Small intestine (tissue), 7 donors: ENCODE results near the gene FAM89B. TPM values are rescaled to one million over a fixed set of nuclear protein-coding genes. Genes with fewer than 3 reads are reported as not detected.
A peak's percentile ranks its signal among the peaks of the same experiment; 100 is the strongest.

ENCODE experiments used
- DNase-seq, 2 donors: peaks; one replicate each; pipeline versions ENCODE4 v3.0.0 to v3.0.0-alpha.2; 2013
- FAIRE-seq: peaks from 2 replicates; lab custom pipeline; 2012; peaks lifted over from hg19 to GRCh38; lab: Jason Lieb, UNC
- H3K27ac ChIP-seq, 3 donors: one replicate each; pipeline ENCODE4 v1.5.1; 2013; ENCODE audit warnings: low read length in 2 of 3, mild to moderate bottlenecking in 2 of 3, control low read depth in 1 of 3, inconsistent platforms in 1 of 3, low read depth in 1 of 3, moderate library complexity in 1 of 3
- H3K27me3 ChIP-seq, 3 donors: one replicate each; pipeline ENCODE4 v1.6.1; 2013; ENCODE audit warnings: low read length in 3 of 3, inconsistent platforms in 1 of 3; ENCODE audit not compliant: control insufficient read depth in 3 of 3, insufficient read depth in 3 of 3
- H3K36me3 ChIP-seq, 3 donors: one replicate each; pipeline ENCODE4 v1.6.1; 2013; ENCODE audit warnings: low read length in 3 of 3, inconsistent platforms in 1 of 3, low read depth in 1 of 3, mild to moderate bottlenecking in 1 of 3, moderate library complexity in 1 of 3; ENCODE audit not compliant: control insufficient read depth in 3 of 3, insufficient read depth in 2 of 3
- H3K4me1 ChIP-seq, 3 donors: one replicate each; pipeline ENCODE4 v1.6.1; 2013; ENCODE audit warnings: low read length in 2 of 3, inconsistent platforms in 1 of 3, low read depth in 1 of 3, mild to moderate bottlenecking in 1 of 3, moderate library complexity in 1 of 3; ENCODE audit not compliant: control insufficient read depth in 3 of 3, insufficient read depth in 2 of 3
- H3K4me3 ChIP-seq, 3 donors: one replicate each; pipeline ENCODE4 v1.5.1; 2013; ENCODE audit warnings: low read length in 3 of 3, control low read depth in 1 of 3, inconsistent platforms in 1 of 3, low read depth in 1 of 3, mild to moderate bottlenecking in 1 of 3, moderate library complexity in 1 of 3
- H3K9me3 ChIP-seq, 2 donors: one replicate each; pipeline ENCODE4 v1.6.1; 2013; ENCODE audit warnings: low read depth in 1 of 2, low read length in 1 of 2; ENCODE audit not compliant: control insufficient read depth in 2 of 2, insufficient read depth in 1 of 2
- WGBS, 3 donors: extraction: QIAGEN DNeasy Blood & Tissue Kit; methylation state at CpG; one replicate each; pipeline ENCODE4 v1.1.7; 2013; 5-methylcytosine and 5-hydroxymethylcytosine counted together
- polyA plus RNA-seq, 4 donors: library from polyadenylated mRNA; stranded (reverse) in 3 of 4; unstranded in 1 of 4; fragments of 200-250 nt in 3 of 4; fragments of 120-200 nt in 1 of 4; gene quantifications; one replicate each; pipeline versions ENCODE4 v1.2.1 to v1.2.3, GENCODE V29; 2013
- donor health status: healthy with polysubstance abuse.
- donor health status: control.
- donor health status: control.
- donor health status: Bipolar disorder and iron deficiency.
- donor health status: healthy.

Gene FAM89B
- polyA plus RNA-seq, 4 donors: 15.9 to 39.2 (median 33.4) TPM

DNA sequence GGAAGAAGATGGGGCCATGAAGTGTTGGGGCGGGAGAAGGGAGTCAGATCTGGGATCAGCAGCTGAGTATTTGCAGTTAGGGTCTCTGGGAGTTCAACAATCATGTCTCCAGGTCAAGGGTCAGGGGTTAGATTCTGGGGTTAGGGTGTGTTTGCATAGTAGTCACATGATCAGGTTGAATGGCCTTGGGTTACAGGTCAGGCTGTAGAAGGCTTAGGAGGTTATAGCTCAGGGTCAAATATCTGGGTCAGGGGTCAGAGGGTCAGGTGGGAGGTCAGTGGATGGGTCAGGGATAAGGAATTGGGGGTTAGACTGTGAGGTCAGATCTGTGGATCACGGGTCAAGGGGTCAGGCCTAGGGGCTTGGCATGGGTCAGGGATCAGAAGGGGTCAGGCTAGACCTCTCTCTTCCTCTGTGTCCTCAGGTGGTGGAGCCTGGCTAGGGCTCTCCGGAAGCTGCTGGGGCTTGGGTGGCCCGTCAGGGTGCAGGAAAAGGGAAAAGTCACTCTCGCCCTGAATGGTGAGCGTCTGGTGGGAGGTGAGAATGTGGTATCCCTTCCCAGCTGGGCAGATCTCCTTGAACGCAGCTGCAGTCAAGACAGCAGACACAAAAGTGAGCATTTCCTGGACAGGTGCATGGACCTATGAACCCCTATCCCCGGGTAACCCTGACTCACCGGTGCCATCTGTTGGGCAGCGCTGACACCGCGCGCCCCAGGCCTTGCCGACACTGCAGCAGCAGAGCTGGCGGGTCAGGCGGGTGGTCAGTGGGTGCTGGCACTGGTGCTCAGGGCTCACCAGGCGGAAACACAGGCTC is 20.6 kb upstream of the FAM89B start:
- peaks cover 0 to 54% (median 0%) of the 10 kb centered on the region in 3 donors for H3K4me1 ChIP-seq
- no peaks in the 10 kb centered on the region for H3K27me3 ChIP-seq
- 7 to 38% (median 31%) methylated on average over 17 of the region's 17 CpGs for WGBS, 3 donors
- peak; percentile 89 to 92 for DNase-seq
- peak overlapping the region; percentile 29 to 93 (median 76) for H3K27ac ChIP-seq
- no peak for FAIRE-seq
- no peaks in the 10 kb centered on the region for H3K9me3 ChIP-seq
- peak overlapping the region in 1 of 3 donors; percentile 6 for H3K4me3 ChIP-seq
- H3K36me3 ChIP-seq: peaks cover 0 to 57% (median 2%) of the 10 kb centered on the region in 3 donors

DNA sequence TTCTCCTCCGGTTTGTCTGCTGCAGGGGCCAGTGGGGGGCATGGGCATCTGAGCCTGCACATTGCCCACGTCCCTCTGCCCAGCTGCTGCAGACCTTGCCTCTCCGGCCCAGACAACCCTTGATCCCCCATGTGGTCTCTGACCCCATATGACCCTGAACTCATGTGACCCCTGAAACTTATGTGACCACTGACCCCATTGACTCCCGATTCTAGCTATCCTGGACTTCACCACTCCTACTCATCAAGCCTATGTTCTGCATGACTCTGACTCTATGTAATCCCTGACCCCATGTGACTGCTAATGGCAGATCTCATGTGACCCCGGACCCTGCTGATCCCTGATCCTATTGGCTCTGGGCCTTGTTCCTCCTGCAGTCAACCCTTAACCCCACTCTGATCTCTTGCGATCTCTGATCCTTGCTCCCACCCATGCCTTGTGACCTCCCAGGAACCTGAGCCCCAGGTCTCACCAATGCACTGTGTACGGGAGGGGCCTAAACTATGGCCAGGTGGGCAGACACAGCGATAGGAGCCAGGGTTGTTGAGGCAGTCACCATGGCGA is 19.9 kb upstream of the FAM89B start:
- no peak for FAIRE-seq
- WGBS, 3 donors: 36 to 68% (median 51%) methylated on average over 9 of the region's 9 CpGs
- peak overlapping the region in 1 of 3 donors; percentile 9 for H3K27ac ChIP-seq
- peaks cover 0 to 52% (median under 1%) of the 10 kb centered on the region in 3 donors for H3K36me3 ChIP-seq
- H3K27me3 ChIP-seq: no peaks in the 10 kb centered on the region
- H3K4me3 ChIP-seq: no peak overlapping the region
- no peaks in the 10 kb centered on the region for H3K9me3 ChIP-seq
- H3K4me1 ChIP-seq: peaks cover 0 to 59% (median 0%) of the 10 kb centered on the region in 3 donors
- peak; percentile 53 to 63 for DNase-seq

DNA sequence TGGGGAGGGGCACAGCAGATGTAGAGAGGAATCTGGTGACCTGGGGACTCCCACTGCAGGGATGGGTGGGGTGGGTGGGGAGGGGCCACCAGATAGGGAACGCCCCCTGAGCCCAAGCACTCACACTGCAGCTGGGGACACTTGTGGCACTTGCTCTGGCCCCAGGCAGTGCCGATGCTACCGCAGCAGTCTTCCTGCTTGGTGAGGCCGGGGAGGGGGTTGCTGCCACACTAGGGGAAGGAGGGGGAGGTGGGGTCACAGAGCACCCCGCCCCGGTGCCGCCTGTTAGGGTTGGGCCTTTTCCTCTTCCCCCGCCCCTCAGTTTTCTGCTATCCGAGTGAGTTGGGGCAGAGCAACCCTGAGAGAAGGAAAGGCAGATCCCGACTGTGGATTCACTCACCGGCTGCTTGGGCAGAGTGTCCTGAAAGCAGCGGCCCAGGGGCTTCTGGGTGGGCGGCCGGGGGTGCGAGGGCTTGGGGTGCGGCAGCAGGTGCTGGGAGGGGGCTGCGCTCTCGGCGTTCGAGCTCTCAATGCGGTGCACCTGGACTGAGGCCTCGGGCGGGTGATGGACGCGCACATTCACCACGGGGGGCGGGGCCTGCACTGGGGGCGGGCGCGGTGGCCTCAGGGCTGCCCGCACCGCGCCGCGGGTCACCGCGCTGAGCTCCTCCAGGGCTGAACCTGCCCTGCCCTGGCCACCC is 18.9 kb upstream of the FAM89B start:
- no peaks in the 10 kb centered on the region for H3K9me3 ChIP-seq
- H3K27me3 ChIP-seq: no peaks in the 10 kb centered on the region
- peaks cover 0 to 42% (median 0%) of the 10 kb centered on the region in 3 donors for H3K36me3 ChIP-seq

DNA sequence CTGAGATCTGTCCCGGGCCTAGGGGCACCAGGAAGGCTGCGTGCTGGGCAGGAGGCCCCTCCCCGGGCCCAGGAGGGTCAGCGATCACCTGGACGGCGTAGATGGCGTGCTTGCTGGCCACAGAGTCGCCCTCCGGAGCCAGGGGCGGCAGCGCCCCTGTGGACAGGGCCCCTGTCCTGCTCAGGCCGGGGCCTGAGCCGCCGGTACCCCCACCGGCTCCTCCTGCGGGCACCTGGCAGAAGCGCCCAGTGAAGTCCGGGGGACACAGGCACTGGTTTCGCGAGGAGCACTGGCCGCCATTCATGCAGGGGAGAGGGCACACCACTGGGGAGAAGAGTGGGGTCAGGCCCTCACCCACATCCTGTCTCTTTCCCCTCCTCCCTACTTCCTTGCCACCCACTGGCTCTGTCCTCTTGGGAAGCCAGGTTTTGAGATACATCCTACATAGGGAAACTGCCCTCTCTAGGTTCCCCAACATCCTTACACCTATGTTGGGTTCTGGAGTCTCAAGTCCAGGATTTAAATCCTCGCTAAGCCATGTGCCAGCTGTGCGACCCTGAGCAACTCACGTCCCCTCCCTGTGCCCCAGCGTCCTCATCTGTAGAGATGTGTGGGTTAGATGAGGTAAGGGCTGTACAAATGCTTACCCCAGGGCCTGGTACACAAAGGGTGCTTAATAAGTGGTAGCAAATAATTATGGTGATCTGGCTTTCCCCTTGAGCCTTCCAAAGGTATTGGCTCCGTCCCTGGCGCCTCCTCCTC is 18.1 kb upstream of the FAM89B start:
- FAIRE-seq (no peak), DNase-seq (no peak)
- H3K27ac ChIP-seq: no peak overlapping the region
- no peaks in the 10 kb centered on the region for H3K9me3 ChIP-seq
- H3K27me3 ChIP-seq: no peaks in the 10 kb centered on the region
- H3K36me3 ChIP-seq: peaks cover 0 to 36% (median 0%) of the 10 kb centered on the region in 3 donors
- WGBS, 3 donors: 83 to 92% (median 85%) methylated on average over 22 to 27 of the region's 27 CpGs
- H3K4me3 ChIP-seq: no peak overlapping the region
- H3K4me1 ChIP-seq: peaks cover 0 to 67% (median 0%) of the 10 kb centered on the region in 3 donors

More for the DNA sequence above, 18.9 kb upstream of the FAM89B start:
- peak overlapping the region in 1 of 3 donors; percentile 23 for H3K27ac ChIP-seq
- peaks cover 0 to 60% (median 0%) of the 10 kb centered on the region in 3 donors for H3K4me1 ChIP-seq
- H3K4me3 ChIP-seq: no peak overlapping the region
- peak in 1 of 2 donors; percentile 39 for DNase-seq
- no peak for FAIRE-seq
- 58 to 68% (median 60%) methylated on average over 23 to 37 of the region's 37 CpGs for WGBS, 3 donors

DNA sequence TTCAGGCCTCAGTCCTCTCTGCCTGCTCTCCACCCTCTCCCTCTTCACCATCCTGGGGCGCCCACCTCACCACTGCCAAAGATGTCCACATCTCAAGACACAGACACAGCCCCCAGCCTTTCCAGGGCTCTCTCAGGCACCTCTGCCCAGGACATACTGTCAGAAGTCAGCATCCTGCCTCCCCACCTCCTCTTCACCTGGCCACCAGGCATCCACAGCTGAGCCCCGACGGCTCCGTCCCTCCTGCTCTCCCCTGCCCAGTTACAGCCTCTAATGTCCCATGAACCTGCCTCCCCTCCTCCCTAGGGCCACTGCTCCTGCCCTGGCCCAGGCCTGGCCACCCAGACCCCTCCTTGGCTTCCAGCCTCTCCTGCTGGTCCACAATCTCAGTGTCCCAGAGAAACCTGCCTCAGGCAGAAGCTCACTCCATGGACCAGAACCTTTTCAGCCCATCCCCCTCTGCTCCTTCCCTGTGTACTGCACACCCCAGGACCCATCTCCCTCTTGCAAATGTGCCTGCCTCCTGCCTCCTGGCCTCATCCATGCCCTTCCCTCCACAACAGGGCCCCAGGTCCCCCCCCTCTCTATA is 17.4 kb upstream of the FAM89B start:
- Histone ChIP-seq H3K9me3 (no peaks in the 10 kb centered on the region), H3K27ac (peak overlapping the region in 1 of 3 donors; percentile 56), H3K4me1 (peaks cover 0 to 74% (median 0%) of the 10 kb centered on the region in 3 donors), H3K4me3 (no peak overlapping the region), H3K36me3 (peaks cover 0 to 34% (median 0%) of the 10 kb centered on the region in 3 donors), H3K27me3 (no peaks in the 10 kb centered on the region)
- DNase-seq (no peak), FAIRE-seq (no peak)
- 76 to 86% (median 84%) methylated on average over 4 of the region's 4 CpGs for WGBS, 3 donors

DNA sequence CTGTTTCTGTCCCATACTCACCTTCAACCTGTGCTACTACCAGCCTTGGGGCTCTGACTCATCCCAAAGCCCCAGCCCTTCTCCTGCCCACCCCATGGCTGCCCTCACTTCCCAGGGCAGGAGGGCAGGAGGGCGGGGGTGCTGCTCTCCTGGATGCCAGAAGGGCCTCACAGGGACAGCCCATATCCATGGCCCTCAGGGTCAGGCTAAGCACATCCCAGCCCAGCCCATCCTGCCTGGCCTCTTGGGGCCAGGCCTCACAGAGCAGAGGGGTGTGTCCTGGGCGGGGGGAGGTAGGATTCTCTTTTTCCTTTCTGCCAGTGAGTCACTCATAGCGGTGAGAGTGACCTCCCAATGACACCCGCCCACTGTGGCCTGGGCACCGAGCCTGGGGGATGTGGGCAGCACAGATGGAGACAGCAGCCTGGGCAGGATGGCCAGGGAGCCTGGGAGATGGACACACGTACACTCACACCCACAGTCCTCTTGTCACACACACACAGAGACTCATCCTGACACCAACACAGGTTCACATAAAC is 16.6 kb upstream of the FAM89B start:
- FAIRE-seq (no peak), DNase-seq (peak in 1 of 2 donors; percentile 80)
- Histone ChIP-seq H3K27me3 (no peaks in the 10 kb centered on the region), H3K4me1 (peaks cover 0 to 79% (median 0%) of the 10 kb centered on the region in 3 donors), H3K36me3 (peaks cover 0 to 34% (median 0%) of the 10 kb centered on the region in 3 donors), H3K4me3 (no peak overlapping the region), H3K27ac (peak overlapping the region in 2 of 3 donors; percentile 22 to 56), H3K9me3 (no peaks in the 10 kb centered on the region)
- WGBS, 3 donors: 47 to 69% (median 50%) methylated on average over 5 to 6 of the region's 6 CpGs

DNA sequence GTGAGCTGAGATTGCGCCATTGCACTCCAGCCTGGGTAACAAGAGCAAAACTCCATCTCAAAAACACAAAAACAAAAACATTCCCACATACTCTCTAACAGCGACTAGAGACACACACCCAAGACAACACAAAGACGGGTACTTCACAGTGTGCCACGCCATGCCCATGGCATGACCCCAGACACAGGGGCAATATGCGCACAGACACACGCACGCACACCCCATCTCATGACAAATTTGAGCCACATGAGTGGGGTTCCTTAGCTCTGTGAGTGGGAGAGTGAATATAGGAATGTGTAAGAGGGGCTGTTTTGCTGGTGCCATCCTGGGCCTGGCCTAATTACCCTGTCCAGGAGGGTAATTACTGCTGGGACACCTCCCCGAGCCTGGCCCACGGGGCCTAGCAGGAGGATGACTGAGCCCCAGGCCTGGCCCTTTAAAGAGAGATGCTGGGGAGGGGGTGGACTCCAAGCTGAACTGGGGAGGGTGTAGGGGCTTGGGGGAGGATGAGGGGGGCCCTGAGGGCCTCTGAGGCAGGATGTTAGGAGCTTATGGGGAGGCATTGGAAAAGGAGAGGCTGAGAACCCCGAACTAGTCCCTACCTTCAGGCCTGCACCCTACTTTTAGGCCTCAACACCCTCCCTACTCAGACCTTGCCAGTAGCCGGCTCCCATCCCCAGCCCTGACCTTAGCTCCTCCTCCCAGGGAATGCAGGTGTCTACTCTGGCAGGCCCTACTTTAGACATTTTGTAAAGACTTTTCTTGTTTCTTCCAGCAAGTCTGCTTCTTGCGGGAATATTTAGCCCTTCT is 15.7 kb upstream of the FAM89B start:
- DNase-seq (no peak), FAIRE-seq (no peak)
- Histone ChIP-seq H3K36me3 (peaks cover 0 to 33% (median 0%) of the 10 kb centered on the region in 3 donors), H3K9me3 (no peaks in the 10 kb centered on the region), H3K27ac (peak overlapping the region in 2 of 3 donors; percentile 43 to 83), H3K4me1 (peaks cover 0 to 77% (median 0%) of the 10 kb centered on the region in 3 donors), H3K4me3 (peak overlapping the region in 1 of 3 donors; percentile 52), H3K27me3 (no peaks in the 10 kb centered on the region)
- WGBS, 3 donors: 71 to 78% (median 77%) methylated on average over 12 of the region's 12 CpGs
